Adrenal gland (tissue), 5 donors: ENCODE measurements around the gene FREM3.

Source experiments
- POLR2A ChIP-seq, 2 donors: fragments of 450-650 bp; IDR thresholded peaks; one replicate each; pipeline ENCODE4 v1.6.1; 2017; ENCODE audit warnings: antibody characterized with exemption in 2 of 2, mild to moderate bottlenecking in 2 of 2, moderate library complexity in 1 of 2
- TF ChIP-seq, protein P1 (sequence below), 6 experiments: fragments of 450-650 bp in 4 of 6; fragments of 200-600 bp in 2 of 6; sonication (generic) in 1 of 6; IDR thresholded peaks; 1 replicate in 5 of 6; 2 replicates in 1 of 6; pipeline versions ENCODE4 v1.5.1 to v1.8.0; 2016 to 2021; ENCODE audit warnings: antibody characterized with exemption in 6 of 6, mild to moderate bottlenecking in 2 of 6, moderate library complexity in 1 of 6
- donor health status: DM: no; HTN: no; CAD: no.

DNA sequence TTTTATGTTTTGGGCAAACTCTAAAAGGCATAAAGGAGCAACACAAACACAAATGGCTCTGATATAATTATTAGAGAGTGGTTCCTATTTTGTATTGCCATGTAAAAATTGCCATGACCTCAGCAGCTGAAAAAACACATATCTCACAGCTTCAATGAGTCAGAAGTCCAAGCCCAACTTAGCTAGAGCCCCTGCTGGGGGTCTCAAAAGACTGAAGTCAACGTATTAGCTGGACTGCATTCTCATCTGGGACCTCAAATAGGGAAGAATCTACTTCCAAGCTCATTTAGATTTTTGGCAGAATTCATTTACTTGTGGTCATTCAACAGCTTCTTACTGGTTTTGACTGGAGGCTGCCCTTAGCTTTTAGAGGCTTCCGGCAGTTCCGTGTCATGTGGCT lies 47.4 kb downstream of the FREM3 start:
- no peak for TF ChIP-seq POLR2A (IDR thresholded peaks at IDR 0.05)
- TF ChIP-seq, protein P1, sequence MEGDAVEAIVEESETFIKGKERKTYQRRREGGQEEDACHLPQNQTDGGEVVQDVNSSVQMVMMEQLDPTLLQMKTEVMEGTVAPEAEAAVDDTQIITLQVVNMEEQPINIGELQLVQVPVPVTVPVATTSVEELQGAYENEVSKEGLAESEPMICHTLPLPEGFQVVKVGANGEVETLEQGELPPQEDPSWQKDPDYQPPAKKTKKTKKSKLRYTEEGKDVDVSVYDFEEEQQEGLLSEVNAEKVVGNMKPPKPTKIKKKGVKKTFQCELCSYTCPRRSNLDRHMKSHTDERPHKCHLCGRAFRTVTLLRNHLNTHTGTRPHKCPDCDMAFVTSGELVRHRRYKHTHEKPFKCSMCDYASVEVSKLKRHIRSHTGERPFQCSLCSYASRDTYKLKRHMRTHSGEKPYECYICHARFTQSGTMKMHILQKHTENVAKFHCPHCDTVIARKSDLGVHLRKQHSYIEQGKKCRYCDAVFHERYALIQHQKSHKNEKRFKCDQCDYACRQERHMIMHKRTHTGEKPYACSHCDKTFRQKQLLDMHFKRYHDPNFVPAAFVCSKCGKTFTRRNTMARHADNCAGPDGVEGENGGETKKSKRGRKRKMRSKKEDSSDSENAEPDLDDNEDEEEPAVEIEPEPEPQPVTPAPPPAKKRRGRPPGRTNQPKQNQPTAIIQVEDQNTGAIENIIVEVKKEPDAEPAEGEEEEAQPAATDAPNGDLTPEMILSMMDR (IDR thresholded peaks at IDR 0.05) = no peak
